HepG2 (cell line): ENCODE results near the gene ZNF282. TPM values are rescaled to one million over a fixed set of nuclear protein-coding genes. Genes with fewer than 3 reads are reported as not detected.

Experiments used
- ATAC-seq: fragments of 200-7000 bp; cut with Tn5 transposase; 3 replicates; pipeline ENCODE4 v1.9.1; 2020; ENCODE audit warnings: mild to moderate bottlenecking, moderate library complexity
- BruUV-seq: library from RNA; stranded (reverse); fragments of 400-500 nt; replicated peaks from 2 replicates; lab custom pipeline; 2021; lab: Mats Ljungman, UMichigan
- CTCF ChIA-PET: fragments of 300-600 bp; formaldehyde crosslinking; extraction: SDS; loops from one replicate; lab custom pipeline; 2021; ENCODE audit warnings: low total read pairs, inconsistent platforms, low intra/inter-chr PET ratio; lab: Yijun Ruan, JAX
- POLR2A ChIA-PET: fragments of 350-600 bp; sonication (Branson Sonifier 250); formaldehyde crosslinking; loops from one replicate; lab custom pipeline; 2020; ENCODE audit warnings: antibody characterized with exemption, inconsistent platforms; lab: Yijun Ruan, JAX
- DNase-seq: peaks from one replicate; pipeline ENCODE4 v3.0.0-alpha.2; 2015; ENCODE audit warnings: low spot score
- FAIRE-seq: peaks from 3 replicates; lab custom pipeline; 2011; peaks lifted over from hg19 to GRCh38; lab: Jason Lieb, UNC
- H2AFZ ChIP-seq: one replicate; pipeline ENCODE4 v1.6.1; 2011; ENCODE audit warnings: low read length, inconsistent platforms
- H3K27ac ChIP-seq: fragments of 300-600 bp; 3 replicates; pipeline ENCODE4 v1.8.0; 2011; ENCODE audit warnings: mixed run types, mild to moderate bottlenecking, mixed read lengths, low read length, inconsistent platforms; ENCODE audit not compliant: insufficient read depth; ENCODE audit errors: extremely low read length
- H3K27me3 ChIP-seq, 2 experiments: fragments of 200-600 bp in 1 of 2; 2 replicates in 1 of 2; 3 replicates in 1 of 2; pipeline versions ENCODE4 v1.6.0 to v1.8.0; 2011; ENCODE audit warnings: low read length in 2 of 2, mild to moderate bottlenecking in 2 of 2, moderate library complexity in 2 of 2, inconsistent platforms in 1 of 2; ENCODE audit not compliant: insufficient read depth in 2 of 2, control insufficient read depth in 1 of 2
- H3K36me3 ChIP-seq, 2 experiments: fragments of 200-600 bp in 1 of 2; replicated peaks in 1 of 2; 2 replicates in 1 of 2; 3 replicates in 1 of 2; pipeline versions ENCODE4 v1.5.1 to v1.8.0; 2011; ENCODE audit warnings: low read length in 2 of 2, inconsistent platforms in 1 of 2; ENCODE audit not compliant: insufficient read depth in 2 of 2, control insufficient read depth in 1 of 2
- H3K4me1 ChIP-seq: 2 replicates; pipeline ENCODE4 v1.5.1; 2012; ENCODE audit warnings: low read length, inconsistent platforms; ENCODE audit not compliant: insufficient read depth
- H3K4me2 ChIP-seq: 2 replicates; pipeline ENCODE4 v1.6.0; 2011; ENCODE audit warnings: low read depth, low read length, inconsistent platforms
- H3K4me3 ChIP-seq, 3 experiments: fragments of 200-600 bp in 1 of 3; sonication (generic), shearing (Covaris generic) in 1 of 3; replicated peaks in 1 of 3; 2 replicates each; pipeline ENCODE4 v1.5.1; 2011 to 2016; ENCODE audit warnings: low read length in 3 of 3, inconsistent platforms in 2 of 3, low read depth in 2 of 3, mild to moderate bottlenecking in 2 of 3, control low read depth in 1 of 3, mixed read lengths in 1 of 3; ENCODE audit not compliant: insufficient read depth in 1 of 3
- H3K79me2 ChIP-seq: one replicate; pipeline ENCODE4 v1.6.1; 2011; ENCODE audit warnings: low read length, inconsistent platforms; ENCODE audit not compliant: insufficient read depth
- H3K9ac ChIP-seq: 2 replicates; pipeline ENCODE4 v1.6.0; 2011; ENCODE audit warnings: mild to moderate bottlenecking, low read depth, low read length, inconsistent platforms; ENCODE audit not compliant: insufficient read depth
- H3K9me3 ChIP-seq: 2 replicates; pipeline ENCODE4 v1.5.1; 2012; ENCODE audit warnings: mild to moderate bottlenecking, low read length
- H4K20me1 ChIP-seq: 2 replicates; pipeline ENCODE4 v1.6.0; 2011; ENCODE audit warnings: inconsistent platforms, mild to moderate bottlenecking, low read length, moderate library complexity; ENCODE audit not compliant: insufficient read depth
- BHLHE40 ChIP-seq: IDR thresholded peaks from 2 replicates; pipeline ENCODE4 v1.6.1; 2011; ENCODE audit warnings: low read length, improper control_type of control experiment
- CREB1 ChIP-seq, 2 experiments: fragments of 450-650 bp in 1 of 2; IDR thresholded peaks; 2 replicates each; pipeline ENCODE4 v1.6.1; 2016 to 2017; ENCODE audit warnings: control low read depth in 1 of 2, mild to moderate bottlenecking in 1 of 2, missing compliant biosample characterization in 1 of 2, missing genetic modification characterization in 1 of 2
- HOXA5 ChIP-seq: sonication (generic); formaldehyde crosslinking; IDR thresholded peaks from 2 replicates; pipeline ENCODE4 v1.4.0; 2020; ENCODE audit warnings: missing genetic modification reagents
- MAF1 ChIP-seq: sonication (generic); formaldehyde crosslinking; IDR thresholded peaks from 2 replicates; pipeline ENCODE4 v1.5.0; 2020; ENCODE audit warnings: missing genetic modification reagents, borderline replicate concordance
- ZBTB43 ChIP-seq: sonication (generic); formaldehyde crosslinking; conservative IDR thresholded peaks from 2 replicates; pipeline ENCODE4 v1.4.0; 2020; ENCODE audit warnings: missing genetic modification reagents
- ZNF234 ChIP-seq: sonication (generic); formaldehyde crosslinking; conservative IDR thresholded peaks from 2 replicates; pipeline ENCODE4 v1.5.1; 2020; ENCODE audit warnings: mild to moderate bottlenecking, missing genetic modification reagents
- ZNF790 ChIP-seq: sonication (generic); formaldehyde crosslinking; IDR thresholded peaks from 2 replicates; pipeline ENCODE4 v1.8.0; 2022; ENCODE audit warnings: missing genetic modification reagents, mild to moderate bottlenecking, borderline replicate concordance
- WGBS: methylation state at CpG from one replicate; pipeline ENCODE4 v1.1.6; 2017; ENCODE audit warnings: low lambda C conversion rate; 5-methylcytosine and 5-hydroxymethylcytosine counted together
- in situ Hi-C: cut with HindIII; loops from 2 replicates; pipeline ENCODE4 v1.10.0; 2017; ENCODE audit warnings: low pct_unique_long_range_greater_than_20kb; ENCODE audit not compliant: extremely low pct_ligation_motif_present
- intact Hi-C: fragments of 100-400 bp; cut with micrococcal nuclease; formaldehyde crosslinking; loops from one replicate; pipeline ENCODE4 v1.10.0; 2022; ENCODE audit not compliant: unreplicated experiment
- polyA plus RNA-seq, 8 experiments: library from polyadenylated mRNA; depleted of rRNA in 3 of 8; stranded (reverse) in 7 of 8; unstranded in 1 of 8; fragments of >200 nt; fragmentation: Illumina TruSeq in 4 of 8; extraction: Trizol in 4 of 8; gene quantifications; 2 replicates each; pipeline versions ENCODE4 v1.2.1 to v1.2.3, GENCODE V29; 2011 to 2016; ENCODE audit warnings: low read depth in 4 of 8, missing spikeins in 1 of 8, mixed read lengths in 1 of 8; ENCODE audit not compliant: insufficient read depth in 1 of 8
- total RNA-seq, 5 experiments: library from RNA; depleted of rRNA; stranded (reverse); fragments of >200 nt; fragmentation: Illumina TruSeq; extraction: Trizol; gene quantifications; 2 replicates each; pipeline ENCODE4 v1.2.3, GENCODE V29; 2016; ENCODE audit warnings: low read depth in 1 of 5

Gene ZNF282
- total and polyA plus RNA-seq, 2 of the 13 experiments (the other 11 are each of a cell fraction or from before 2014, with no cell fraction given), result 9.1 to 20.9 TPM

DNA sequence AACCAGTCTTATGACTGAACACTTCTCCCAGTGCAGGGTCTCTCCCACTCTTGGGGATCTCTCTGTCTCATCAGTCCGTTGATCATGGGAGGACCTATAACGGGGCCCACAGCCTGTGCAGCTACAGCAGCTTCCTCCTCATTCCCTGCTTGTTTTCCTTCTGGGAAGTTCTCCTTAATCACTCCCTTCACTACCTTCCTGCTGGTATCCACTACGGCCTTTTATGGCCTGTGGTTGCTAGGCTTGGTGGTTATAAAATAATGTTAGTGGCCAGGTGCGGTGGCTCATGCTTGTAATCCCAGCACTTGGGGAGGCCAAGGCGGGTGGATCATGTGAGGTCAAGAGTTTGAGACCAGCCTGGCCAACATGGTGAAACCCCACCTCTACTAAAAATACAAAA lies 3.5 kb upstream of the ZNF282 start:
- H3K4me2 ChIP-seq, result peak overlapping the region; percentile 54
- TF ChIP-seq HOXA5 (no peak), ZBTB43 (CRISPR knock-in tag) (no peak), MAF1 (CRISPR knock-in tag) (no peak), BHLHE40 (no peak), ZNF790 (CRISPR knock-in tag) (no peak), ZNF234 (CRISPR knock-in tag) (no peak), CREB1 (IDR thresholded peaks at IDR 0.05) (no peak), CREB1 (CRISPR knock-in tag; IDR thresholded peaks at IDR 0.05) (no peak)
- H3K9me3 ChIP-seq, result no peaks in the 10 kb centered on the region
- peak overlapping the region in 1 of 3 experiments; percentile 41; a peak in 1 of 6 replicates for H3K4me3 ChIP-seq
- no TSS peak for BruUV-seq
- FAIRE-seq (no peak), ATAC-seq (no peak), DNase-seq (no peak)
- in situ Hi-C loops, result no loop called here
- no peaks in the 10 kb centered on the region for H3K36me3 ChIP-seq
- H3K9ac ChIP-seq, result peak overlapping the region; percentile 2; the same call in 1 of the 2 replicates
- H3K27me3 ChIP-seq, result peaks cover 0 to 7% of the 10 kb centered on the region in 2 experiments; a peak in 2 of 5 replicates
- no peak overlapping the region for H2AFZ ChIP-seq
- no peaks in the 10 kb centered on the region for H4K20me1 ChIP-seq
- intact Hi-C loops, result no loop called here
- peaks cover 27% of the 10 kb centered on the region for H3K4me1 ChIP-seq
- no peak overlapping the region for H3K27ac ChIP-seq
- 32% methylated on average over 5 of the region's 5 CpGs for WGBS
- H3K79me2 ChIP-seq, result peaks cover 13% of the 10 kb centered on the region
- ChIA-PET CTCF (no interaction called here), POLR2A (no interaction called here)
